ENCODE data around the gene CALHM4.
A peak's percentile ranks its signal among the peaks of the same experiment; 100 is the strongest.

The CALHM4 gene

DNA sequence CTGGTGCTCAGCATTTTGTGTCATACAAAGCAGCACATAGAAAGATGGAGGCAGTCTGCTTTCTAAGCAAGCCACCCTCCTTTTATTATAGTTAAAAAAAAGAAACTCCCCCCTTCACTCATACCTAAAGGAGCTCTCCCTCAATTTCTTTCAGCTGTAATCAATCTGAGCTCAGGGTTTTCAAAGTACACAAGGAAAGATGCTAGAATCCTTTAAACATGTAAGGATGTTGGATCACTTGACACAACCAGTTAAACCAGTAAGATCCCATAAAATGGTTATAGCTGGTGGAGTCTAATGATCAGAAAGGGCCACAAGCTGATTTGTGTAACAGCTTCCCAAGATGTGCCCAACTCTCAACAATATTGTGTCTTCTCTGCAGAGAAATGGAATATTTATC lies at the start of gene CALHM4:
TSS of gene CALHM4 (plus strand) at position 301 of the 400 bp plus-strand sequence. CDS start at position 344, 43 bp downstream.
- no peak for DNase-seq

GRCh38 chr6:116507324-116507723 lies 46.2 kb upstream of the CALHM4 start:
- DNase-seq = no peak

- no peak for DNase-seq
These were observed 45.0 kb upstream of the CALHM4 start for GRCh38 chr6:116508527-116508926.

- no peak for DNase-seq
These were observed 42.0 kb upstream of the CALHM4 start, which contains the start of gene CALHM5 for GRCh38 chr6:116511424-116512110. CALHM5 (plus strand) TSS chr6:116511639; CDS start chr6:116511697, 58 bp downstream.

GRCh38 chr6:116512111-116512559 lies 41.4 kb upstream of the CALHM4 start:
- DNase-seq = no peak

DNA sequence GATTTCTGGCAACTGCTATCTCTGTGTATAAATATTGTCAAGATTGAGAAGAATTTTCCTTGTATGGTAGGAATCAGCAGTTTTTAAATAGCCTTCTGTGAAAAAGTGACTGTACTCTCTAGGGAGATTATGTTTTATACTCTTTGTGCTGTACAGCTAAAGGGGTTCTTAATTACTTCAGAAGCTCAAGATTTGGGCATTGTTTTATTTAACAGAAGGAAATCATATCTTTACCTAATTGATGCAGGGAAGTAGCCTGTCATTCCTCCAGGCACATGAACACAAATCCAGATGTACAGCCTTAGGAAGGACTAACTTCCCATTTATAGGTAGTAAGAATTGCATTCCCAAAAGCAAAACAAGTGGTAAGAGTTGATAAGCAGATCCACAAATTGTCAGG lies 40.8 kb upstream of the CALHM4 start:
- DNase-seq = no peak

- no peak for DNase-seq
These were observed 40.2 kb upstream of the CALHM4 start for GRCh38 chr6:116513224-116513875.

GRCh38 chr6:116514111-116514510 lies 39.4 kb upstream of the CALHM4 start:
- DNase-seq = no peak

DNA sequence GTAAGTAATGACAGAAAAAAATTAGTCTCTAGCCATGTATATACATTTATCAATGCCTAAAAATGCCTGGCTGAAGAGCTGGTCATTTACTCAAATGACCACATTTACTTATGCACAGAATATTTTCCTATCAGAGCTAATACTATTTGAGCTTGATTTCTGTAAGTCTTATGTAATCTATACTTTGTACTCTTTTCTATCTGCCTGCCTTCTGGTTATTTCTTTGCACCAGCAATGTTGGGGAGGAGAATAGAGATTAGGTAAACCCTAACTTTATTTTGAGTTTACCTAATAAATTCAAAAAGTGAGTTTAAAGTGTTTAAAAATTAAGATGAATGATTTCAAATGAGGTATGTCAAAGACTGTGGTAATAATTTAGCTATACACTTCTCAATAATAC lies 38.4 kb upstream of the CALHM4 start:
- no peak for DNase-seq

- no peak for DNase-seq
These were observed 34.8 kb upstream of the CALHM4 start for GRCh38 chr6:116518621-116519368.

- DNase-seq = no peak
These were observed 30.7 kb upstream of the CALHM4 start for GRCh38 chr6:116522896-116523295.

DNA sequence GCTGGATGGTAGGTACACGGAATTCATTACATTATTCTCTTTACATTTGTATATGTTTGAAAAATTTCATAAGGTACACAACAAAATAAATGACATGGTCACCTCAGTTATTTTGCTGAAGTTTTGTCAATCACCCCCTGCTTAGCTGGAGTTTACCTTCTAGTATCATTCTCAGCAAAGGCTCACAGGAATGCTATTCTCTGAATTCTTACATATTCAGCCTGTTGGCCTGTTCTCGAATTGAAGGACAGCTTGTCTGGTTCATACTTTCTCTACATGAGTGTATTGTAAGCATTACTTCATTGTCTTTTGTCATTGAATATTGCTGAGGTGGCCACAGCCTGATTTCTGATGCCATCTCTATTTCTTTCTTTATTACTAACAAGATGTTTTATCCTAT lies 29.3 kb upstream of the CALHM4 start:
- DNase-seq = no peak

- no peak for DNase-seq
These were observed 25.4 kb upstream of the CALHM4 start for GRCh38 chr6:116528133-116528532.

DNA sequence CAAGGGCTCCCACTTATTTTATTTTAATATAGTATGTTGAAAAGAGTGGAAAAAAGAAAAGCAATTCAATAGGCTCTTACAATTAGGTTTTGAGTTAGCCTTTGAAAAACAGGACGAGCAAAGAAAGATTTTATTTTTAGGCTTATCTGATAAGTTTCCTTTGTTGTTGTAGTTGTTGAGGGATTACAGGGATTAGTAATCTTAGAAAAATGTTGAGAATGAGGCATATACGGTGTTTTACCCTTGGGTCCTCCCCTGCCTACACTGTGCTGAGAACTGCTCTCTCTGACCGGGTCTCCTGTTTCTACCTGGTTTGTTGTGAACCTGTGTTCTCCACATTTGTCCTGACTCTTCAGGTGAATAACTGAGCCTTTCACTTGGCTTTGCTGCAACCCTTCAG lies 24.8 kb upstream of the CALHM4 start:
- no peak for DNase-seq

- no peak for DNase-seq
These were observed 23.9 kb upstream of the CALHM4 start for GRCh38 chr6:116529466-116530290.

DNA sequence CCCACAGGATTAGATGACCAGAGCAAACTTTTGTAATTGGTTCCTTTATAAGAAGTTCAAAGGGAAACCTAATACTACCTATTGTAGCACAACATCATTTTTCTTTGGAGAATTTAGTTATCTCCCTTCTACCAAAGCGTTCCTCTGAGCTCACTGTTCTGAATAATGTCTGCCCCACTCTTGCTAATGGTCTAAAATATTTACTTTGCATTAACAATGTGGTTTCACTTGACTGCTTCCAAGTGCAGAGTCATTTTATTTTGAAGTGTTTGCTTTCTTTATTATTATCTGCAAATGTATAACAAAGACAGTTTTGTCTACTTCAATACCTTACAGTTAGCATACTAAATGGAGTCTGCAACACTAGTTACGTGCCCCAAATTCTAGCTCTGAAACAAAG lies 23.1 kb upstream of the CALHM4 start:
- DNase-seq = no peak

- peak; percentile 49 to 70 for DNase-seq
These were observed 21.6 kb upstream of the CALHM4 start for GRCh38 chr6:116531675-116532570.

DNA sequence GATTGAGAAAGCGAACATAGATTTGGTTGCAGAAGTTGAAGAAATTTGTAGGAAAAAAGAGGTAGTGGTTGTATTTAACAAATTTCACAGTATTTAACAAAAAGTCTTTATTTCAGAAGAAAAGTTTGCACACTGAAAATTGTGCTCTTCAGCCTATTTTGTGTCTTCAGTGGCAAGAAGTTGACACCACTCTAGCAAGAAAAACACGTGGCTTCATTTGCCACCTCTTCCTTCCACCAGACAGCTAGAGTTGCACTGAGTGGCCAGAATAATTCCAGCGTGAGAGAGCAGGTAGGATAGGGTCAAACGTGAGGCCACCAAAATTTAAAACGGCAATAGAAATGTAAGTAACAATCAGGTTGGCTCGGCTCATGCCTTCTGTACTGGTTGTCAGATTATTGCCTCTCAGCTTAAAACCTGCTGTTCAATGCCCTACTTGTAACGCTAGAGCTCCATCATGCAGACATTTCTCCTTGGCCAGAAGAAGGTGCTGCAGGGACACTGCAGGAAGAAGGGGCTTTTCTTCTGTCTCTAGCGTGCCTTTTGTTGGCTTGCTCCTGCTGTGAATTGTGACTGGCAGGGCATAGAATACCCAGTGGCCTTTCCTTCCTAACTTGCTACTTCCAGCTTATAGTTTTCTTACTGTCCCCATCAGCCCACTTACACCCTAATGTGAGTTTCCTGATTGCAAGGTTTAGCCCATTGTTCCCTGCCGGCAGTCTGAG lies 20.2 kb upstream of the CALHM4 start:
- DNase-seq = no peak

- DNase-seq = no peak
These were observed 18.4 kb upstream of the CALHM4 start for GRCh38 chr6:116535109-116535508.

DNA sequence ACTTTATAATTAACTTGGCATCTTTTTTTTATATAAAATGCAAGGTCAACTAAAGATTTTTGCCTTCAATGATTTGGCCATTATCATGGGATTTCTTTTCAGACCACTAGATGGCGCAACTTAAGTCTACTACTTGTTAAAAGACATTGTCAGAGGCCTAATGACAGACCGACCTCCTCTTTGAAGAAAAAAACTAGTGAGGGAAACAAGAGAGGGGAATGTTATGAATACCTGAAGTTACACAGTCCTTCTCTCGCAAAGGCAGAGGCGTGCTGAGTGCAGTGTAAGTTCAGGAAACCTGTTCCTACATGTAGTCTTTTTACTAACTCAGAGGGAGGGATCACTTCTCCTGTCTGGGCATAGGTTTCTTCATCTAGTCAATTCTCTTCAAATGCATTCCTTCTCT lies 17.3 kb upstream of the CALHM4 start:
- peak in 1 of 2 donors; percentile 27 for DNase-seq

DNA sequence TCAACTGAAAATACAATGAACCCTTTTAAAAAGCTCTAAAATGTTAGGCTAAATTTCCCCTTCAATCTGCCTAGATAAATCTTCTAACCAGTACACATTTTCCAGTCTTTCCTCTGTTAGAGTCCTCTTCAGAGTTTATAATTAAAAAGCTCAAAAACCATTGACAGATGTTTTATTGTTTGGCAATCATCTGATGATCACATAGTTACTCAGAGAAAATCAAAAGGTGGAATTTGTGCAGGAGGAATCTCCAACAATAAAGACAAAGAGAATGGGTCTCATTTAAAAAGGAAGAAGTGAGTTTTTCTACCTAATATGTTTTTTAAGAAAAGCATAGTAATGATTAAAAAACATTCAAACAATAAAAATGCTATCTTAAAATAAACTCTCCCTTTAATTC lies 11.1 kb upstream of the CALHM4 start:
- no peak for DNase-seq

All from activated CD4-positive, alpha-beta T cell treated with anti-CD3 and anti-CD28 coated beads for 4 hours (primary cell).